G401 (cell line): ENCODE data around the gene HSP90AA1. TPM values are rescaled to one million over a fixed set of nuclear protein-coding genes. Genes with fewer than 3 reads are reported as not detected.
A peak's percentile ranks its signal among the peaks of the same experiment; 100 is the strongest.

Experiments
- DNase-seq: peaks from one replicate; pipeline ENCODE4 v3.0.0-alpha.2; 2015; ENCODE audit warnings: low spot score
- in situ Hi-C: cut with HindIII; loops from 2 replicates; pipeline ENCODE4 v1.10.0; 2016; ENCODE audit warnings: low sequenced_read_pairs, mixed read lengths
- total RNA-seq: library from RNA; depleted of rRNA; stranded (reverse); fragments of >200 nt; shearing (Covaris generic); gene quantifications from 2 replicates; pipeline ENCODE4 v1.2.3, GENCODE V29; 2014; rRNA removed

Gene HSP90AA1
- total RNA-seq, 1 experiment from 2014 or later: 248 TPM

DNA sequence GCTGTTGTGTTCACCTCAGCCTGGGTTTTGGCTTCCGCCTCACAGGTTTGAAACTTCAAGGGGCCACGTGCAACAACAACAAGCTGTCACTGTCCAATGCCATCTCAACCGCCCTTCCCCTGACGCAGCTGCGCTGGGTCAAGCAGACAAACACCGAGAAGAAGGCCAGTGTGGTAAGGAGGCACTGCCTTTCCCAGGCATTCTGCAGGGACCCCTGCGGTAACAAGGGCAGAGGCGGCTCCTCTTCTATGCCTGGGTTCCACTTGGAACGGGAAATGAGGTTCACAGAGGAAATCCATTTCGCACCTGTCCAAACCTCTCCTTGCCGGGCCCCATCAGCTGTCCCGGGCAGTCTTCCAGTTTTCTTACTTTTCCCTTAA, 36.8 kb downstream of the HSP90AA1 start:
- in situ Hi-C loops: no loop called here
- no peak for DNase-seq

DNA sequence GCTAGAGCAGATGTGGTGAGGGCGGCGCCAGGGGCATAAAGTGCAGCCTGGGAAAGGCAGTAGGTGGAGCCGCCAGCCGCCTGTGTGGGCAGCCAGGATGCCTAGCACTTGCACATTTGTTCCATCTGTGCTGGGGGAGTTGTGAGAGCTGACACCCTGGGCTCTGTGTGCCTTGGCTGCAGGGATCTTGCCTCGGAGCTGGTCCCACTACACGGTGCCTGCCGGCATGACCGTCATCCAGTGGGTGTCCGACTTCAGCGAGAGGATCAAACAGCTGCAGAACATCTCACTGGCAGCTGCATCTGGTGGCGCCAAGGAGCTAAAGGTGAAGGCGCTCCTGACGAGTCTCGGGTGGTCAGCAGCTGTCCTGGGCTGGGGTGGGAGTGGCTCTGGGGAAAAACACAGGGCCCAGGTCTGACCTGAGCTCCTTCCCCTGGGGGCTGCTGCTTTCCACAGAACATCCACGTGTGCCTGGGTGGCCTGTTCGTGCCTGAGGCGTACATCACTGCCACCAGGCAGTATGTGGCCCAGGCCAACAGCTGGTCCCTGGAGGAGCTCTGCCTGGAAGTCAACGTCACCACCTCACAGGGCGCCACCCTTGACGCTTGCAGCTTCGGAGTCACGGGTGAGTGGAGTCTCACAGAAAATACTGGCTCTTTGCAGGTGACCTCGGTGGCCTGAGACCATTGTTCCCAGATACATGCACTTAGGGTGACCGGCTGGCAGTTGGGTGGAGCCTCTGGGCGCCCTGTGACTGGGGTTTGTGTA, 37.4 kb downstream of the HSP90AA1 start:
- no peak for DNase-seq
- in situ Hi-C loops: no loop called here

DNA sequence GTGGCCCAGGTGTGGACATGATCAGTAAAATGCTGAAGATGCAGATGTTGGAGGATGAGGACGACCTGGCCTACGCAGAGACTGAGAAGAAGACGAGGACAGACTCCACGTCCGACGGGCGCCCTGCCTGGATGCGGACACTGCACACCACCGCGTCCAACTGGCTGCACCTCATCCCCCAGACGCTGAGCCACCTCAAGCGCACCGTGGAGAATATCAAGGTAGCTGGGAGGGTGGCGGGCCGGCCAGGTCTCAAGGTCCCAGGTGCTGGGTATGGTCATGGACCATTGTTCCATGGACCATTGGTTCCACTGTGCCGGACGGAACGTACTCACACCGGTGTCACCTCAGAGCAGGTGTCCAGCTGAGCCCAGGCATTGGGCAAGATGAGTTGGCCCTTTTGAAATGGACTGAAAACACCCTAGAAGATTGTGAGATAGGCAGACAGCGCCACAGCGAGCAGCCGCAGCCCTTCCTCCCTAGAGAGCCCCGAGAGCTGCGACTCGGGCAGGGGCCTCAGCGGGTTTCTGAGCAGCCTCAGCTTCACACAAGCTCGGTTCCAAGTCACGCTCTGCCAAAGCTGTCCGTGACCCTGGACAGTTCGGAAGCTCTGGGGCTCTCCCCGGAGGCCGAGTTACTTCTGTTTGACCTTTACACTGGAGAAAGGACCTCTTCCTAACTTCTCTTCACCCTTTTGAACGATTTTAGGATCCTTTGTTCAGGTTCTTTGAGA, 38.9 kb downstream of the HSP90AA1 start:
- in situ Hi-C loops: no loop called here
- DNase-seq: no peak

DNA sequence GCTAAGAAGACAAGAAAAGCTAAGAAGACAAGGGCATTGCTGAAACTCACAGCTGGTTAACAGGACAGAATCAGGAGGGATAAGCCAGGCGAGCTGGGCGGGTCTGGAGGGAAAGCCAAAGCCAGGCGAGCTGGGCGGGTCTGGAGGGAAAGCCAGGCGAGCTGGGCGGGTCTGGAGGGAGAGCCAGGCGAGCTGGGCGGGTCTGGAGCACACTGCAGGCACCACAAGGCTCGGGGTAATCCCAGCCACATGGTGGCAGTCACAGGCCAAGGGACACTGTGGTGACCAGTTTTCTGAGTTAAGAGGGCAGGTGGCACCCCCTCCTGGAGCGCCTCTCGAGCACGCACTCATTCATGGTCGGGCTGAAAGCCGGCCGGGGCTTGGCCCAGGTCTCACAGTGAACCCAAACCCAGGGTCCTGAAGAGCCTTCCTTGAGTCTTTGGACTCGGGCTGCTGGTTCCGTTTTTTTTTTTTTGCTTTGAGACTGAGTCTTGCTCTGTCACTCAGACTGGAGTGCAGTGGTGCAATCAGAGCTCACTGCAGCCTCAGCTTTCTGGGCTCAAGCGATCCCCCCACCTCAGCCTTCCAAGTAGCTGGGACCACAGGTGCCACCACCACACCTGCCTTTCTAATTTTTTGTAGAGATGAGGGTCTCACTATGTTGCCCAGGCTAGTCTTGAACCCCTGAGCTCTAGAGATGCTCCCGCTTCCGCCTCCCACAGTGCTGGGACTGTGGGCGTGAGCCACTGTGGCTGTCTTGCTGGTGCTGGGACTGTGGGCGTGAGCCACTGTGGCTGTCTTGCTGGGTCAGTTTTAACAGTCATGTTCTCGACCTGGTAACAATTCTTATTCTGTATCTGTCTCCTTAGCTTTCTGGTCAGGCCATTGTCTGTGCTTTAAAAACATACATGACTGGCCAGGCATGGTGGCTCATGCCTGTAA, 40.2 kb downstream of the HSP90AA1 start:
- in situ Hi-C loops: no loop called here
- peak; percentile 85 for DNase-seq

DNA sequence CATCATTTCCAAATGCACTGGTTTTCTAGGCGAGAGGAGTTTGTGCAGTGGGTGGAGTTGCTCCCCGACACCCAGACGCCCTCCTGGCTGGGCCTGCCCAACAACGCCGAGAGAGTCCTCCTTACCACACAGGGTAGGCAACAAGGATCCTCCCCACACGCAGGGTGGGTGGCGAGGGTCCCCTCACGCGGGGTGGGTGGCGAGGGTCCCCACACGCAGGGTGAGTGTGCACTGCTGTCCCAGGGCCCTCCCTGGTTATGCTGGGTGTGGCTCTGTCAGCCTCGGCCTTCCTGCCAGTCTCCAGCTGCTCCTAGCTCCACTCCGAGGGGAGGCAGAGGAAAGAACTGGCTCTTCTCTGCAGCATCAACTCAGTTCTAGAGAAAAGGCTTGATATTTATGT, 42.3 kb downstream of the HSP90AA1 start:
- no peak for DNase-seq
- in situ Hi-C loops: no loop called here

DNA sequence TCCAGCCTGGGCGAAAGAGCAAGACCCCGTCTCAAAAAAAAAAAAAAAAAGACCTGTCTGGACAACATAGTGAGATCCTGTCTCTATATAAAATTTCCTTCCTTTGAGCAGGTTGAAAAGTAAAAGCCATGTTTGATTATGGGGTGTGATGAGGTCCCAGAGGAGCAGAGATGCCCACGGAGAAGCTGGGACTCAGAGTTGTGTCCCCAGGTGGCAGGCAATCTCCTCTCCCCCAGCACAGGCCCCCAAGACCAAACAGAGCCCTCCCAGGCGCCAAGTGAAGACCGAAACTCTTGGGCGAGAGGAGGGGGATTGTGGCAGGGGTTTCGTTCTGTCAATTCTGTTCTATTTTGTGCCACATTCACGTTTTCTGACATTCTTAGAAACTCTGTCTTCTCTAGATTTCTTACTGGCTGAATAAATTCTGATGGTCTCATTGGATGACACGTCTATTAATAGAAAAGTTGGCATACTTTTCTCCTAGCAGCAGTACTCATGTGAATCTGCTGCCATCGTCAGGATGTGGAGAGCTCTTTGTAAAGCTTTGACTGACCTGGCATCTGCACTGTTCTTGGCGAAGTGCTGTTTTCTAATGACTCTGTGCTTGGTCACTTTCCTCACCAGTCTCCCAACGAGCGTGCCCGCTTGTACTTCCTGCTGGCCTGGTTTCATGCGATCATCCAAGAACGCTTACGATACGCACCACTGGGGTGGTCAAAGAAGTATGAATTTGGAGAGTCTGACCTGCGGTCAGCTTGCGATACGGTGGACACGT, 43.4 kb downstream of the HSP90AA1 start:
- in situ Hi-C loops: no loop called here
- DNase-seq: peak; percentile 81

DNA sequence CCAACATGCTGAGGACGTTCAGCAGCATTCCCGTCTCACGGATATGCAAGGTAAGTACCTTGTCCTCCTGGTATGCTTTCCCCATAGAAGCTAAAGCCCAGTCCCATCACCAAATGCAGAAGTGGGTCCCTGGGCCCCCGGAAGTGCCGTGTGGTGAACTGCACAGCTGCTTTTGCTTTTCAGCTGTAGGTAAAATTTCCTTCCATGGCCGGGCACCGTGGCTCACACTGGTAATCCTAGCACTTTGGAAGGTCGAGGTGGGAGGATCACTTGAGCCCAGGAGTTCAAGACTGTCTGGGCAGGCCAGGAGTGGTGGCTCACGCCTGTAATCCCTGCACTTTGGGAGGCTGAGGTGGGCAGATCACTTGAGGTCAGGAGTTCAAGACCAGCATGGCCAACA, 44.1 kb downstream of the HSP90AA1 start:
- in situ Hi-C loops: no loop called here
- no peak for DNase-seq

DNA sequence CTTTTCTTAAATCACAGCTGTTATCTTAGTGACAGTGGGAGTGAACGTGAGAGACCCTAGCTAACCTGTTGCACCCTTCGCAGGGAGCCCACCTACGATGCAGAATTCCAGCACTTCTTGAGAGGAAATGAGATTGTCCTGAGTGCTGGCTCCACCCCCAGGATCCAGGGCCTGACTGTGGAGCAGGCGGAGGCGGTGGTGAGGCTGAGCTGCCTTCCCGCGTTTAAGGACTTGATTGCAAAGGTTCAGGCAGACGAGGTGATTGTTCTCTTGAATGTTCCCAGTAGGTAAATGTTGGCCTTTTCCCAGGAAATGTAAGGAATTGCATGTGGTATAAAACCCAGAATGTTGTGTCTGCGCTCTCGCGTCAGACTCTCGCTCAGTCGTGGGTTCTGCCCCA, 46.7 kb downstream of the HSP90AA1 start:
- in situ Hi-C loops: no loop called here

DNA sequence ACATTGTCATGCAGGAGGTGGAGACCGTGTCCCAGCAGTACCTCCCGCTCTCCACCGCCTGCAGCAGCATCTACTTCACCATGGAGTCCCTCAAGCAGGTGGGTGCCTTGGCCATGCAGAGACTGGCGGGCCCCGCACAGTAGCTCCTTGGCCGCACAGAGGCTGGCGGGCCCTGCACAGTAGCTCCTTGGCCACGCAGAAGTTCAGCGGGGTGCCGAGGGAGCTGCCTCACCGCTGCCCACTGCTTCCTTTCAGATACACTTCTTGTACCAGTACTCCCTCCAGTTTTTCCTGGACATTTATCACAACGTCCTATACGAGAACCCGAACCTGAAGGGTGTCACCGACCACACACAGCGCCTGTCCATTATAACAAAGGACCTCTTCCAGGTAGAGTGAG, 47.7 kb downstream of the HSP90AA1 start:
- DNase-seq: no peak
- in situ Hi-C loops: loop anchor here (10.0 kb wide), 1 partner anchor 46 kb away; the partner anchor contains the start of gene HSP90AA1

More for the DNA sequence above, 46.7 kb downstream of the HSP90AA1 start:
- no peak for DNase-seq

DNA sequence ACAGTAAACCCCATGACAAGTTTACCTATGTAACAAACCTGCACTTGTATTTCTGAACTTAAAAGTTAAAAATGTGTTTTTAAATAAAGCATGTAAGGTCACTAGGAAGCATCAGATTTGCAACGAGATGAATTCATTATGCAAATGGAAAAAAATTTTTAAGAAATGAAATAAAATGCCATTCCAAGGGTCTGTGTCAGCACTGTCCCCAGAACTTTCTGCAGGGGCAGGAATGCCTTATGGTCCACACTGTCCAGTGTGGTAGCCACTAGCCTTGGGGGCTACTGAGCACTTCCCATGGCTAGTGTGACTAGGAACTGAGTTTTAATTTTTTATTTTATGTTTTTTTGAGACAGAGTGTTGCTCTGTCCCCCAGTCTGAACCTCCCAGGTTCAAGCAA, 49.2 kb downstream of the HSP90AA1 start:
- in situ Hi-C loops: loop anchor here (10.0 kb wide), 1 partner anchor 47 kb away; the partner anchor contains the start of gene HSP90AA1
- no peak for DNase-seq

DNA sequence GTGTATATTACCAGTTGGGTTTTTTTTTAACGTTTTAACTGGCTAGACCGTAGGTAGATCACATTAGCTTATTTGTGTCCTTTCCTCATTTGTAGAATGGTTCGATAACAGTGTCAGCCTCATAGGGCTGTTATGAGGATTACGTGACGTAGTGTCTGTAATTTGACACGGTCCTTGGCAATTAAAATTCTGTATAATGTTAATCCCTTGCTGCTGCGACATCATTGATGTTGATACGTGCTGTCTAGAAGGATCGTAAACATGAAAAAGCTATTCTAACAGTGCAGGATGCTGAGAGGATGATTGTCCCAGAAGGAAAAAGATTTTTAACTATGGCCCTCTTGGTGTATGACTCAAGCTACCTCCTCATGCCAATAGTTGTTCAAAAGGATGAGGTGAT, 50.9 kb downstream of the HSP90AA1 start:
- in situ Hi-C loops: loop anchor here (10.0 kb wide), 1 partner anchor 49 kb away; the partner anchor contains the start of gene HSP90AA1
- DNase-seq: no peak

DNA sequence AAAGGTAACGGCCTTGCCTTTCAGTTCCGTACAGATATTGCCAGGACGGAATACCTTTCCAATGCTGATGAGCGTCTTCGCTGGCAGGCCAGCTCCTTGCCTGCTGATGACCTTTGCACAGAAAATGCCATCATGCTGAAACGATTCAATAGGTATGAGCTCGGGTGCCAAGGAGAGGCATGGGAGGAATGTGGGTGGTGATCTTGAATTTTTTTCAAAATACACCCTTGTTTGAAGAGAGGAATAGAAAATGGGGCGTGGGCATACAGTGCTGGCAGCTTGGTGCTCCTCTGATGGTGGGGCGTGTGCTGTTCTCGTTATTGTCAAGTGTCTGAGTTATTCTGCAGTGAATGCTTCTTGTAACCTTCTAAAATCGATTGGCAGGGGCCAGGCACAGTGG, 52.5 kb downstream of the HSP90AA1 start:
- no peak for DNase-seq
- in situ Hi-C loops: loop anchor here (10.0 kb wide), 1 partner anchor 50 kb away; the partner anchor contains the start of gene HSP90AA1

DNA sequence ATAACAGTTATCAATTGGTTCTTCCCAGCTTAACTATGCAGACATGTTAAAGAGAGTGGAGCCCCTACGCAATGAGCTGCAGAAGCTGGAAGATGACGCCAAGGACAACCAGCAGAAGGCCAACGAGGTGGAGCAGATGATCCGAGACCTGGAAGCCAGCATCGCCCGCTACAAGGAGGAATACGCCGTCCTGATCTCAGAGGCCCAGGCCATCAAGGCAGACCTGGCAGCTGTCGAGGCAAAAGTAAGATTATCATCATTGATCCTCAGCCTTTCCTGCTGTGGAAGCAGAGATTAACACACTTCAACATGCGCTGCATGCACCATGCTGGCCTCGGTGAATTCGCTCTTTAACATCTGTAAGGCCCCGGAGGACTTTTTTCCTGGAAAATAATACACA, 53.6 kb downstream of the HSP90AA1 start:
- in situ Hi-C loops: loop anchor here (10.0 kb wide), 1 partner anchor 52 kb away; the partner anchor contains the start of gene HSP90AA1
- DNase-seq: no peak

Other genes with a start within 250 kb of the HSP90AA1 start
- gene DYNC1H1, start 122.5 kb downstream of the HSP90AA1 start, total RNA-seq: 116 and 187 TPM in 2 replicates
- gene WDR20, start 52.9 kb upstream of the HSP90AA1 start, total RNA-seq: 24.2 and 35.3 TPM in 2 replicates
- 11.3 and 20.6 TPM in 2 replicates for gene MOK, start 218.1 kb upstream of the HSP90AA1 start, total RNA-seq
- 13.2 and 16.4 TPM in 2 replicates for gene ZNF839, start 232.7 kb upstream of the HSP90AA1 start, total RNA-seq